Prostate gland (tissue), 2 donors: ENCODE data around the gene ACTA2. TPM values are rescaled to one million over a fixed set of nuclear protein-coding genes. Genes with fewer than 3 reads are reported as not detected.

Experiments used
- DNase-seq: peaks from one replicate; pipeline ENCODE4 v3.0.0-alpha.2; 2019; ENCODE audit warnings: low spot score
- H3K27ac ChIP-seq, 2 donors: fragments of 200-600 bp; sonication (generic); 2 replicates each; pipeline ENCODE4 v1.5.1; 2017 to 2019
- H3K27me3 ChIP-seq: fragments of 200-600 bp; sonication (generic); replicated peaks from 2 replicates; pipeline ENCODE4 v1.5.1; 2019; ENCODE audit not compliant: insufficient read depth
- H3K36me3 ChIP-seq, 2 donors: fragments of 200-600 bp; sonication (generic); 1 replicate in 1 of 2; 2 replicates in 1 of 2; pipeline versions ENCODE4 v1.5.1 to v1.8.1; 2017 to 2019
- H3K4me1 ChIP-seq: fragments of 200-600 bp; sonication (generic); replicated peaks from 2 replicates; pipeline ENCODE4 v1.5.1; 2019
- H3K4me3 ChIP-seq, 2 donors: fragments of 200-600 bp; sonication (generic); 2 replicates each; pipeline ENCODE4 v1.5.1; 2017 to 2019
- H3K9me3 ChIP-seq: fragments of 200-600 bp; sonication (generic); 2 replicates; pipeline ENCODE4 v1.5.1; 2017
- POLR2A ChIP-seq: fragments of 450-650 bp; IDR thresholded peaks from one replicate; pipeline ENCODE4 v1.6.1; 2016; ENCODE audit warnings: antibody characterized with exemption, mild to moderate bottlenecking
- POLR2AphosphoS5 ChIP-seq: sonication (generic); formaldehyde crosslinking; IDR thresholded peaks from one replicate; pipeline ENCODE4 v1.6.1; 2017; ENCODE audit warnings: antibody characterized with exemption
- WGBS: methylation state at CpG from one replicate; pipeline ENCODE4 v1.1.5; 2018; 5-methylcytosine and 5-hydroxymethylcytosine counted together
- intact Hi-C: fragments of 100-400 bp; cut with DNase I; formaldehyde crosslinking; loops from one replicate; pipeline ENCODE4 v1.14.2; 2022
- total RNA-seq, 2 donors: library from RNA; depleted of rRNA; stranded (reverse); fragments of >200 nt; gene quantifications; one replicate each; pipeline ENCODE4 v1.1.0, GENCODE V29; 2016
- TF ChIP-seq, protein P1 (sequence below), 4 experiments: fragments of 200-600 bp in 2 of 4; fragments of 450-650 bp in 2 of 4; sonication (generic) in 2 of 4; IDR thresholded peaks; 1 replicate in 3 of 4; 2 replicates in 1 of 4; pipeline ENCODE4 v1.5.1; 2016 to 2019; ENCODE audit warnings: antibody characterized with exemption in 4 of 4, mild to moderate bottlenecking in 2 of 4, moderate library complexity in 2 of 4

Gene ACTA2
- total RNA-seq, 2 donors from 2014 or later = 1,024 to 1,957 TPM

- Histone ChIP-seq H3K4me3 (no peak overlapping the region), H3K36me3 (no peaks in the 10 kb centered on the region), H3K27me3 (no peaks in the 10 kb centered on the region), H3K9me3 (no peaks in the 10 kb centered on the region), H3K27ac (no peak overlapping the region), H3K4me1 (no peaks in the 10 kb centered on the region)
- no peak for TF ChIP-seq POLR2A
- no peak for TF ChIP-seq POLR2AphosphoS5
- TF ChIP-seq, protein P1, sequence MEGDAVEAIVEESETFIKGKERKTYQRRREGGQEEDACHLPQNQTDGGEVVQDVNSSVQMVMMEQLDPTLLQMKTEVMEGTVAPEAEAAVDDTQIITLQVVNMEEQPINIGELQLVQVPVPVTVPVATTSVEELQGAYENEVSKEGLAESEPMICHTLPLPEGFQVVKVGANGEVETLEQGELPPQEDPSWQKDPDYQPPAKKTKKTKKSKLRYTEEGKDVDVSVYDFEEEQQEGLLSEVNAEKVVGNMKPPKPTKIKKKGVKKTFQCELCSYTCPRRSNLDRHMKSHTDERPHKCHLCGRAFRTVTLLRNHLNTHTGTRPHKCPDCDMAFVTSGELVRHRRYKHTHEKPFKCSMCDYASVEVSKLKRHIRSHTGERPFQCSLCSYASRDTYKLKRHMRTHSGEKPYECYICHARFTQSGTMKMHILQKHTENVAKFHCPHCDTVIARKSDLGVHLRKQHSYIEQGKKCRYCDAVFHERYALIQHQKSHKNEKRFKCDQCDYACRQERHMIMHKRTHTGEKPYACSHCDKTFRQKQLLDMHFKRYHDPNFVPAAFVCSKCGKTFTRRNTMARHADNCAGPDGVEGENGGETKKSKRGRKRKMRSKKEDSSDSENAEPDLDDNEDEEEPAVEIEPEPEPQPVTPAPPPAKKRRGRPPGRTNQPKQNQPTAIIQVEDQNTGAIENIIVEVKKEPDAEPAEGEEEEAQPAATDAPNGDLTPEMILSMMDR (IDR thresholded peaks at IDR 0.05) = no peak
- intact Hi-C loops = no loop called here
- DNase-seq = no peak
- 75% methylated on average over 6 of the region's 6 CpGs for WGBS
Observed at GRCh38 chr10:88941026-88941425, 11.5 kb downstream of the ACTA2 start.

DNA sequence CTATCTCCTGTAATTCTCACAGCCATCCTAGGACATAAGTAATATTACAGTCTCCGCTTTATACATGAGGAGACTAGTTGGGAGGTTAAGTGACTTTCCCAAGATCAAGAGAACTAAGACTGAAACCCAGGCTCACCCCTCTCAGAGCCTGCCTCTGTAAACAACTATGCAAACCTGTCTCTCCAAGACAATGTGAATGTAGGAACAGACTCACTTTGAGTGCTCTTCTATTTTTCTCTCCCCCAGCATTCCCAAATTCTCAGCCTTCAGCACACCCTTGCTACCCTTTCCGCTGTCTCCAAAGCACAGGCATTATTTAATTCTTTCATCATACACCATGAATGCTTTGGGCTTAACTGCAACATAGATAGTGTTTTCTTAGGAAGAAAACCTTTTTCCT, 13.6 kb downstream of the ACTA2 start:
- H3K4me3 ChIP-seq = no peak overlapping the region
- no peaks in the 10 kb centered on the region for H3K27me3 ChIP-seq
- no peak for DNase-seq
- intact Hi-C loops = loop anchor here (2.0 to 5.0 kb wide), 2 partner anchors 48 to 268 kb away; partner anchors contain the start of gene CH25H
- no peaks in the 10 kb centered on the region for H3K36me3 ChIP-seq
- no peak overlapping the region for H3K27ac ChIP-seq
- TF ChIP-seq POLR2A (no peak), POLR2AphosphoS5 (no peak)
- TF ChIP-seq, protein P1 (IDR thresholded peaks at IDR 0.05) = no peak
- no peaks in the 10 kb centered on the region for H3K4me1 ChIP-seq
- no peaks in the 10 kb centered on the region for H3K9me3 ChIP-seq
- WGBS = 86% methylated on average over 2 of the region's 2 CpGs

GRCh38 chr10:88938039-88938438, 14.5 kb downstream of the ACTA2 start:
- no peaks in the 10 kb centered on the region for H3K4me1 ChIP-seq
- H3K27me3 ChIP-seq = no peaks in the 10 kb centered on the region
- H3K27ac ChIP-seq = no peak overlapping the region
- H3K36me3 ChIP-seq = no peaks in the 10 kb centered on the region
- no peak for DNase-seq
- no peaks in the 10 kb centered on the region for H3K9me3 ChIP-seq
- WGBS = 86% methylated on average over 3 of the region's 3 CpGs
- intact Hi-C loops = loop anchor here (2.0 to 5.0 kb wide), 2 partner anchors 49 to 269 kb away; partner anchors contain the start of gene CH25H
- TF ChIP-seq POLR2A (no peak), POLR2AphosphoS5 (no peak)
- TF ChIP-seq, protein P1 (IDR thresholded peaks at IDR 0.05) = no peak
- no peak overlapping the region for H3K4me3 ChIP-seq

DNA sequence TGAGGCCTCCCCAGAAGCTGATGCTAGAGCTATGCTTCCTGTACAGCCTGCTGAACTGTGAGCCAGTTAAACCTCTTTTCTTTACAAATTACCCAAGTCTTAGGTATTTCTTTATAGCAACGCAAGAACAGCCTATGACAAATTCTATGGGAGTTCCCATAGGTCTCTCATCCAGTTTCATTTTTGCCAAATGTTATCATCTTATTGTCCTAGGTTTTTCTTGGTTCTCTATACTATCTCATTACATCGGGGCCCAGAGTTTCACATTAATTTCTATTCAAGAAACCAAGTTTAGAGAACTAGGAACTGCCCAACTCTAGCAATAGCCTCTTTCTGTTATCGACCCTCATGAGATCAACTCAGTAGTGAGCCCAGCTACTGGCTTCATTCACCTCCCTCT, 15.9 kb downstream of the ACTA2 start:
- H3K4me1 ChIP-seq = no peaks in the 10 kb centered on the region
- DNase-seq = no peak
- H3K27ac ChIP-seq = no peak overlapping the region
- no peaks in the 10 kb centered on the region for H3K27me3 ChIP-seq
- TF ChIP-seq, protein P1 (IDR thresholded peaks at IDR 0.05) = no peak
- TF ChIP-seq POLR2A = no peak
- TF ChIP-seq POLR2AphosphoS5 = no peak
- no peak overlapping the region for H3K4me3 ChIP-seq
- H3K36me3 ChIP-seq = no peaks in the 10 kb centered on the region
- H3K9me3 ChIP-seq = no peaks in the 10 kb centered on the region
- intact Hi-C loops = loop anchor here (5.0 kb wide), 1 partner anchor 271 kb away; the partner anchor contains the start of gene CH25H
- 80% methylated on average over 3 of the region's 3 CpGs for WGBS

DNA sequence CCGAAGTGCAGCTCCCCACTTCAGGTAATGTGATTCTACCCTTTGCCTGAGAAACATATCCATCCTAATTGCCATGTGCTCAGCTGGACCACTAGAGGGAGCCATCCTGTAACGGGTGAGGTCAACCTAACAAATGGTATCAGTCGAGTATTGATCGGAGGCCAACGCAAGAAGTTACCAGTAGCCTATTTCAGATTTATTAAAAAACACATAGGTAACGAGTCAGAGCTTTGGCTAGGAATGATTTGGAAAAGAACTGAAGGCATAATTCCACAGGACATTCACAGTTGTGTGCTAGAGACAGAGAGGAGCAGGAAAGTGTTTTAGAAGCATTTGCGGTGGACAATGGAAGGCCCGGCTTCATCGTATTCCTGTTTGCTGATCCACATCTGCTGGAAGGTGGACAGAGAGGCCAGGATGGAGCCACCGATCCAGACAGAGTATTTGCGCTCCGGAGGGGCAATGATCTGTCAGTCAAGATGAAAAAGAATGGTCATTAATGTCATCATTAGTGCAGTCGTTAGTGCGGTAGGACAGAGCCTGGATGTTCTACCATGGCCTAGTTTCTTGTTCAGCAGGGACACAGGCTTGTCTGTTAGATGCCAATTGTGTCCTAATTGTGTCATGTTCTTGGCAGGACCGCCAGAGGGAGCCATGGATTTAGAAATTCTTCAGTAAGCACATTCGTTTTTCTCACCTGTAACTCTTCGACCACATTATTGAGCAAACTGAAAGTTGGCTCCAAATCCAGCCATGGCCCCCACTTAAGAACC, 17.5 kb downstream of the ACTA2 start:
- no peaks in the 10 kb centered on the region for H3K36me3 ChIP-seq
- no peaks in the 10 kb centered on the region for H3K4me1 ChIP-seq
- peak overlapping the region in 1 of 2 donors; percentile 60 for H3K27ac ChIP-seq
- intact Hi-C loops = loop anchor here (5.0 kb wide), 1 partner anchor 272 kb away; the partner anchor contains the start of gene CH25H
- WGBS = 24% methylated on average over 17 of the region's 17 CpGs
- DNase-seq = peak; percentile 80
- no peak overlapping the region for H3K4me3 ChIP-seq
- no peaks in the 10 kb centered on the region for H3K9me3 ChIP-seq
- TF ChIP-seq, protein P1 (IDR thresholded peaks at IDR 0.05) = peak; percentile 67 to 88 (median 79)
- TF ChIP-seq POLR2AphosphoS5 (peak; percentile 60), POLR2A (no peak)
- no peaks in the 10 kb centered on the region for H3K27me3 ChIP-seq
